Measurements from ENCODE around the gene PAWR.

- TF ChIP-seq CTCF (IDR thresholded peaks at IDR 0.05), result no peak
- no peak for TF ChIP-seq ZFX (IDR thresholded peaks at IDR 0.05; ENCODE audit: borderline replicate concordance)
Measured at GRCh38 chr12:79634957-79635471, 55.8 kb downstream of the PAWR start.

Data from 22Rv1 (cell line).